ENCODE measurements around the gene NSMF. TPM values are rescaled to one million over a fixed set of nuclear protein-coding genes. Genes with fewer than 3 reads are reported as not detected.

Gene NSMF
- total and polyA plus RNA-seq, 2 of the 4 experiments (the other 2 are of a cell fraction) = 7.7 to 40.9 TPM

GRCh38 chr9:137416563-137417151 is 42.5 kb downstream of the NSMF start:
- H3K36me3 ChIP-seq (ENCODE audit: control insufficient read depth, insufficient read depth, low read length) = peaks cover 3% of the 10 kb centered on the region; the same call in 1 of the 2 replicates

More at GRCh38 chr9:137416563-137417151, 42.5 kb downstream of the NSMF start:
- Histone ChIP-seq H3K27me3 (ENCODE audit: control insufficient read depth, insufficient read depth, low read length) (no peaks in the 10 kb centered on the region), H3K79me1 (ENCODE audit: low read depth in 1 of 2, low read length in 2 of 2) (peaks cover 23 to 48% of the 10 kb centered on the region in 2 experiments), H2BK120ac (ENCODE audit: low read depth, low read length) (no peak overlapping the region), H2AK9ac (replicated peaks; ENCODE audit: low read depth, low read length, poor library complexity) (no peak overlapping the region), H3K18ac (ENCODE audit: low read depth, low read length) (no peak overlapping the region), H2AK5ac (ENCODE audit: low read depth, low read length) (no peak overlapping the region), H3K14ac (replicated peaks; ENCODE audit: low read depth, low read length) (no peak overlapping the region), H2BK20ac (ENCODE audit: low read depth, low read length) (no peak overlapping the region), H3K4ac (ENCODE audit: low read depth, low read length) (no peak overlapping the region), H4K91ac (ENCODE audit: insufficient read depth, low read depth, low read length) (no peak overlapping the region), H3K4me3 (ENCODE audit: insufficient read depth, low read depth, low read length) (no peak overlapping the region), H3K4me2 (ENCODE audit: low read depth, low read length) (no peak overlapping the region), H2BK5ac (ENCODE audit: low read depth, low read length, poor library complexity, severe bottlenecking) (no peak overlapping the region), H3K9me3 (ENCODE audit: control insufficient read depth, insufficient read depth, low read length) (no peaks in the 10 kb centered on the region), H3K9ac (ENCODE audit: low read depth, low read length) (no peak overlapping the region), H3K27ac (ENCODE audit: insufficient read depth, low read length) (no peak overlapping the region), H4K5ac (ENCODE audit: low read depth, low read length) (no peak overlapping the region), H3K23ac (ENCODE audit: low read depth, low read length) (no peak overlapping the region), H4K8ac (ENCODE audit: low read depth in 2 of 2, low read length in 2 of 2) (no peak overlapping the region), H2AFZ (replicated peaks; ENCODE audit: low read length, poor library complexity) (peak overlapping the region; percentile 11), H2BK15ac (ENCODE audit: low read depth, low read length) (no peak overlapping the region), H4K20me1 (ENCODE audit: insufficient read depth, low read length) (no peaks in the 10 kb centered on the region), H3K9me1 (ENCODE audit: insufficient read depth, low read length) (peaks cover 12% of the 10 kb centered on the region), H3K56ac (ENCODE audit: extremely low read depth, insufficient read depth, low read length) (no peak overlapping the region), H3K4me1 (ENCODE audit: control insufficient read depth, insufficient read depth, low read length) (peaks cover 13% of the 10 kb centered on the region)
- ATAC-seq (ENCODE audit: low read depth) = no peak
- in situ Hi-C loops (cut with MboI; ENCODE audit: low sequenced_read_pairs) (no loop called here), intact Hi-C loops (cut with micrococcal nuclease) (no loop called here), dilution Hi-C loops (cut with HindIII; ENCODE audit: low sequenced_read_pairs, unreplicated experiment) (no loop called here)
- TF ChIP-seq POLR2A (IDR thresholded peaks at IDR 0.05; ENCODE audit: low read depth, low read length) = no peak
- 94% methylated on average over 37 of the region's 45 CpGs; no CpG with 5 or more reads in 1 of the 2 experiments for WGBS, 2 experiments (ENCODE audit: extremely low coverage in 2 of 2, insufficient read length in 1 of 2)
- ChIA-PET POLR2A (ENCODE audit: unreplicated experiment) (no interaction called here), CTCF (no interaction called here)
- no TSS peak for BruUV-seq (replicated peaks)
- no peak for DNase-seq

Measured in IMR-90 (cell line).